Astrocyte (in vitro differentiated cells and primary cell): ENCODE results near the gene UBE2J2. TPM values are rescaled to one million over a fixed set of nuclear protein-coding genes. Genes with fewer than 3 reads are reported as not detected.

Experiments used
- DNase-seq: peaks from one replicate; pipeline ENCODE4 v3.0.0-alpha.2; 2010; ENCODE audit warnings: low read depth
- FAIRE-seq: peaks from 2 replicates; lab custom pipeline; 2011; peaks lifted over from hg19 to GRCh38; lab: Jason Lieb, UNC
- H2AFZ ChIP-seq: 2 replicates; pipeline ENCODE4 v1.6.0; 2012; ENCODE audit warnings: low read depth, low read length, inconsistent platforms
- H3K27ac ChIP-seq: 2 replicates; pipeline ENCODE4 v1.5.1; 2011; ENCODE audit warnings: low read depth, low read length, inconsistent platforms
- H3K27me3 ChIP-seq: 2 replicates; pipeline ENCODE4 v1.6.0; 2011; ENCODE audit warnings: low read length, inconsistent platforms; ENCODE audit not compliant: insufficient read depth
- H3K36me3 ChIP-seq: 2 replicates; pipeline ENCODE4 v1.5.1; 2011; ENCODE audit warnings: low read length, inconsistent platforms; ENCODE audit not compliant: insufficient read depth
- H3K4me1 ChIP-seq: 2 replicates; pipeline ENCODE4 v1.5.1; 2011; ENCODE audit warnings: low read length, inconsistent platforms; ENCODE audit not compliant: insufficient read depth
- H3K4me2 ChIP-seq: 2 replicates; pipeline ENCODE4 v1.6.0; 2012; ENCODE audit warnings: low read length, inconsistent platforms
- H3K4me3 ChIP-seq: 2 replicates; pipeline ENCODE4 v1.5.1; 2011; ENCODE audit warnings: low read depth, mild to moderate bottlenecking, low read length, inconsistent platforms; ENCODE audit not compliant: insufficient read depth
- H3K79me2 ChIP-seq: 2 replicates; pipeline ENCODE4 v1.6.0; 2012; ENCODE audit warnings: mild to moderate bottlenecking, low read length, inconsistent platforms; ENCODE audit not compliant: insufficient read depth
- H3K9ac ChIP-seq: 2 replicates; pipeline ENCODE4 v1.6.0; 2012; ENCODE audit warnings: mild to moderate bottlenecking, low read length, inconsistent platforms
- H3K9me3 ChIP-seq: 2 replicates; pipeline ENCODE4 v1.5.1; 2012; ENCODE audit warnings: low read depth, mild to moderate bottlenecking, low read length, inconsistent platforms; ENCODE audit not compliant: insufficient read depth
- H4K20me1 ChIP-seq: 2 replicates; pipeline ENCODE4 v1.6.0; 2012; ENCODE audit warnings: low read length, inconsistent platforms; ENCODE audit not compliant: insufficient read depth
- H3K27ac Mint-ChIP-seq: one replicate; pipeline ENCODE4 v1.8.0; 2021; ENCODE audit warnings: mild to moderate bottlenecking, mixed read lengths; ENCODE audit not compliant: unreplicated experiment
- H3K27me3 Mint-ChIP-seq: one replicate; pipeline ENCODE4 v1.8.0; 2021; ENCODE audit warnings: low read depth, mixed read lengths; ENCODE audit not compliant: unreplicated experiment
- H3K36me3 Mint-ChIP-seq: one replicate; pipeline ENCODE4 v1.8.0; 2021; ENCODE audit warnings: low read depth, mixed read lengths; ENCODE audit not compliant: unreplicated experiment
- H3K4me1 Mint-ChIP-seq: one replicate; pipeline ENCODE4 v1.8.0; 2021; ENCODE audit warnings: low read depth, mixed read lengths; ENCODE audit not compliant: unreplicated experiment
- H3K4me3 Mint-ChIP-seq: one replicate; pipeline ENCODE4 v1.8.0; 2021; ENCODE audit warnings: mild to moderate bottlenecking, moderate library complexity, mixed read lengths; ENCODE audit not compliant: unreplicated experiment
- H3K9me3 Mint-ChIP-seq: one replicate; pipeline ENCODE4 v1.8.0; 2021; ENCODE audit warnings: mild to moderate bottlenecking, mixed read lengths; ENCODE audit not compliant: unreplicated experiment
- EZH2 ChIP-seq: IDR thresholded peaks from 2 replicates; pipeline ENCODE4 v1.6.1; 2012; ENCODE audit warnings: mild to moderate bottlenecking, low read length, inconsistent platforms; ENCODE audit not compliant: insufficient read depth
- total RNA-seq: library from RNA; stranded (reverse); gene quantifications from 2 replicates; pipeline ENCODE4 v1.2.1, GENCODE V29; 2021
- TF ChIP-seq, protein P1 (sequence below): IDR thresholded peaks from 2 replicates; pipeline ENCODE4 v1.5.1; 2011; ENCODE audit warnings: low read depth, mild to moderate bottlenecking, inconsistent platforms, low read length, moderate library complexity; ENCODE audit not compliant: insufficient read depth

The UBE2J2 gene
- total RNA-seq, 1 donor from 2014 or later, result 67.4 TPM

DNA sequence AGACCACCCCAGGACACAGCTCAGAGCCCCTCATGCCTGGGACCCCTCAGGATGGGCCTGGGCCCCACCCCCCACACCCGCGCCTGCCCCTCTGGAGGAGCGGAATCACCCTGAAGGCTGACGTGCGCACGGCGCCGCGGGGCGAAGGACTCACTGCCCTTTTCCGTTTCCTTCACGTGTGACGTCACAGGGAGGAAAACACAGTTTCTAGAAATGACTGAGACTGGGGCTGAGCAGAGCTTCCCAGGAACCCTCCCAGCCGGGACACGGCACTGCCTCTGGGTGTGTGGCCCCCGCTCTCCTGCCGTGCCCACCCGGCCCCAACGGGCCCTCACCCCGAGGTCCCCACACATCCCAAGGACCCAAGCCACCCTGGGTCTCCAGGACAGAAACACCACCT lies 54.3 kb downstream of the UBE2J2 start:
- H2AFZ ChIP-seq, result no peak overlapping the region
- H3K9me3 ChIP-seq, result no peaks in the 10 kb centered on the region
- peaks cover 15% of the 10 kb centered on the region for H3K79me2 ChIP-seq
- peaks cover 14% of the 10 kb centered on the region for H3K36me3 Mint-ChIP-seq
- FAIRE-seq, result no peak
- no peaks in the 10 kb centered on the region for H3K27me3 Mint-ChIP-seq
- no peak overlapping the region for H3K4me3 Mint-ChIP-seq
- TF ChIP-seq, protein P1, sequence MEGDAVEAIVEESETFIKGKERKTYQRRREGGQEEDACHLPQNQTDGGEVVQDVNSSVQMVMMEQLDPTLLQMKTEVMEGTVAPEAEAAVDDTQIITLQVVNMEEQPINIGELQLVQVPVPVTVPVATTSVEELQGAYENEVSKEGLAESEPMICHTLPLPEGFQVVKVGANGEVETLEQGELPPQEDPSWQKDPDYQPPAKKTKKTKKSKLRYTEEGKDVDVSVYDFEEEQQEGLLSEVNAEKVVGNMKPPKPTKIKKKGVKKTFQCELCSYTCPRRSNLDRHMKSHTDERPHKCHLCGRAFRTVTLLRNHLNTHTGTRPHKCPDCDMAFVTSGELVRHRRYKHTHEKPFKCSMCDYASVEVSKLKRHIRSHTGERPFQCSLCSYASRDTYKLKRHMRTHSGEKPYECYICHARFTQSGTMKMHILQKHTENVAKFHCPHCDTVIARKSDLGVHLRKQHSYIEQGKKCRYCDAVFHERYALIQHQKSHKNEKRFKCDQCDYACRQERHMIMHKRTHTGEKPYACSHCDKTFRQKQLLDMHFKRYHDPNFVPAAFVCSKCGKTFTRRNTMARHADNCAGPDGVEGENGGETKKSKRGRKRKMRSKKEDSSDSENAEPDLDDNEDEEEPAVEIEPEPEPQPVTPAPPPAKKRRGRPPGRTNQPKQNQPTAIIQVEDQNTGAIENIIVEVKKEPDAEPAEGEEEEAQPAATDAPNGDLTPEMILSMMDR, result no peak
- no peak for TF ChIP-seq EZH2
- no peaks in the 10 kb centered on the region for H3K4me1 ChIP-seq
- H3K36me3 ChIP-seq, result peaks cover 6% of the 10 kb centered on the region
- H3K27ac Mint-ChIP-seq, result no peak overlapping the region
- no peaks in the 10 kb centered on the region for H3K27me3 ChIP-seq
- no peak overlapping the region for H3K9ac ChIP-seq
- DNase-seq, result no peak
- no peak overlapping the region for H3K4me3 ChIP-seq
- no peaks in the 10 kb centered on the region for H3K9me3 Mint-ChIP-seq
- H3K4me1 Mint-ChIP-seq, result peaks cover 2% of the 10 kb centered on the region
- H3K27ac ChIP-seq, result no peak overlapping the region
- peaks cover 37% of the 10 kb centered on the region for H4K20me1 ChIP-seq
- H3K4me2 ChIP-seq, result no peak overlapping the region

- no peaks in the 10 kb centered on the region for H3K4me1 ChIP-seq
- H3K79me2 ChIP-seq, result peaks cover 9% of the 10 kb centered on the region
- DNase-seq, result no peak
- H4K20me1 ChIP-seq, result peaks cover 32% of the 10 kb centered on the region
- Mint-ChIP-seq H3K27ac (no peak overlapping the region), H3K9me3 (no peaks in the 10 kb centered on the region), H3K36me3 (peaks cover 14% of the 10 kb centered on the region), H3K4me1 (peaks cover 2% of the 10 kb centered on the region), H3K27me3 (no peaks in the 10 kb centered on the region), H3K4me3 (no peak overlapping the region)
- H3K9me3 ChIP-seq, result no peaks in the 10 kb centered on the region
- H2AFZ ChIP-seq, result no peak overlapping the region
- H3K4me3 ChIP-seq, result no peak overlapping the region
- H3K4me2 ChIP-seq, result no peak overlapping the region
- no peak overlapping the region for H3K9ac ChIP-seq
- H3K36me3 ChIP-seq, result peaks cover 6% of the 10 kb centered on the region
- no peaks in the 10 kb centered on the region for H3K27me3 ChIP-seq
- no peak for FAIRE-seq
- H3K27ac ChIP-seq, result no peak overlapping the region
- TF ChIP-seq, protein P1, result no peak
- TF ChIP-seq EZH2, result no peak
These were observed 55.0 kb downstream of the UBE2J2 start for GRCh38 chr1:1218524-1219200.
